Cardiac muscle cell (in vitro differentiated cells and primary cell): ENCODE results near the gene HOXC11. TPM values are rescaled to one million over a fixed set of nuclear protein-coding genes. Genes with fewer than 3 reads are reported as not detected.
A peak's percentile ranks its signal among the peaks of the same experiment; 100 is the strongest.

Source experiments
- DNase-seq, 2 donors: peaks; one replicate each; pipeline versions ENCODE4 v3.0.0 to v3.0.0-alpha.2; 2010 to 2017; ENCODE audit warnings: low read depth in 1 of 2, low spot score in 1 of 2
- H3K27ac ChIP-seq: fragments of 200-600 bp; sonication (generic); 2 replicates; pipeline ENCODE4 v1.5.1; 2016
- H3K27me3 ChIP-seq: fragments of 200-600 bp; sonication (generic); 2 replicates; pipeline ENCODE4 v1.6.0; 2016; ENCODE audit warnings: control low read depth
- H3K36me3 ChIP-seq: fragments of 200-600 bp; sonication (generic); 2 replicates; pipeline ENCODE4 v1.5.1; 2016; ENCODE audit warnings: control low read depth
- H3K4me1 ChIP-seq: fragments of 200-600 bp; sonication (generic); 2 replicates; pipeline ENCODE4 v1.8.1; 2017; ENCODE audit warnings: low read depth, mild to moderate bottlenecking, mixed run types
- H3K4me3 ChIP-seq: fragments of 200-600 bp; sonication (generic); 2 replicates; pipeline ENCODE4 v1.5.1; 2016; ENCODE audit warnings: mild to moderate bottlenecking
- H3K9me3 ChIP-seq: fragments of 200-600 bp; sonication (generic); 2 replicates; pipeline ENCODE4 v1.5.1; 2017; ENCODE audit warnings: low read depth, mild to moderate bottlenecking, control low read depth
- CTCF ChIP-seq: IDR thresholded peaks from 2 replicates; pipeline ENCODE4 v1.5.1; 2012; ENCODE audit warnings: low read depth, mild to moderate bottlenecking, low read length
- polyA plus RNA-seq: library from polyadenylated mRNA; unstranded; fragments of >200 nt; fragmentation: Nextera tagmentation; extraction: Ambion mirVana; gene quantifications from 2 replicates; pipeline ENCODE4 v1.2.1, GENCODE V29; 2016
- total RNA-seq: library from RNA; depleted of rRNA; stranded (reverse); fragments of >200 nt; gene quantifications from 2 replicates; pipeline ENCODE4 v1.2.3, GENCODE V29; 2016

Gene HOXC11
- total and polyA plus RNA-seq, 2 experiments from 2014 or later = not detected

- H3K9me3 ChIP-seq = no peaks in the 10 kb centered on the region
- no peak overlapping the region for H3K4me3 ChIP-seq
- no peak for TF ChIP-seq CTCF
- no peak overlapping the region for H3K27ac ChIP-seq
- DNase-seq = no peak
- peaks cover 100% of the 10 kb centered on the region for H3K27me3 ChIP-seq
- H3K36me3 ChIP-seq = no peaks in the 10 kb centered on the region
- H3K4me1 ChIP-seq = no peaks in the 10 kb centered on the region
Observed at GRCh38 chr12:53993162-53994008, 20.5 kb downstream of the HOXC11 start.

GRCh38 chr12:53994009-53994263, 21.0 kb downstream of the HOXC11 start:
- Histone ChIP-seq H3K4me3 (no peak overlapping the region), H3K9me3 (no peaks in the 10 kb centered on the region), H3K27ac (no peak overlapping the region), H3K36me3 (no peaks in the 10 kb centered on the region), H3K4me1 (no peaks in the 10 kb centered on the region), H3K27me3 (peaks cover 100% of the 10 kb centered on the region)
- DNase-seq = no peak
- no peak for TF ChIP-seq CTCF

DNA sequence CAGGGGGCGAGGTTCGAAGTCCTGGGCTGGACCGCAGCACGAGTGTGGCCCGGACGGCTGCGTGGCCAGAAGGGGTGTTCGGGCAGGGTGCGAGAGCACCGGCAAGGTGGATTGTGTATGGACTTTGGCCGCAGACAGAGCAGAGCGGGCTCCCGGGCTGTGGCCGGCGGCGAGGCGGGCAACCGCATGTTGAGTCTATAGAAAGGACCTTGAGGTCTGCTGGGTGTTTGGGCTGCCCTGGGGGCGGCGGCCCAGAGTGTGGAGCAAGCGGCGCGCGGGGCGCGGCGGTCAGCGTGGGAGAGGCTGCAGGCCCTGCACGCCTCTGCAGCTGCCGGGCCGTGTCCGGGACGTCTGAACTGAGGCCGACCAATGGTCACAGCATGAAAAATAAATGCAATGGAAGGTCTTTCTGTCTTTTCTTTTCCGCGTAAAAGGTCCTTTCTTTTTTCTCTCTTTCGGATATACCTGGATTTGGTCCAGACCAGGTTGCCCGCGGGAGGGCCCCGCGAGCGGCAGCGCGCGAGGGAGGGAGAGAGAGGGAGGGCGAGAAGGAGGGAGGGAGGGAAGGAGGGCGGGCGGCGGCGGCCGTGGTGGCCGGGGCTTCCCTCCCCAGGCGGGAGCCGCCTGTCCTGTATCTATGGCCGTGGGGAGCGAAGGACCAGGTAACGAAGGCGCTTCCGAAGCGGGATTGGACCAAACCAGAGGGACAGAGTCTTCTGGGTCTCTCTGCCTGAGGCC, 21.5 kb downstream of the HOXC11 start:
- H3K4me1 ChIP-seq = no peaks in the 10 kb centered on the region
- no peaks in the 10 kb centered on the region for H3K36me3 ChIP-seq
- H3K27me3 ChIP-seq = peaks cover 100% of the 10 kb centered on the region
- no peaks in the 10 kb centered on the region for H3K9me3 ChIP-seq
- no peak for TF ChIP-seq CTCF
- H3K4me3 ChIP-seq = no peak overlapping the region
- DNase-seq = no peak
- no peak overlapping the region for H3K27ac ChIP-seq

- Histone ChIP-seq H3K4me3 (no peak overlapping the region), H3K9me3 (no peaks in the 10 kb centered on the region), H3K27me3 (peaks cover 100% of the 10 kb centered on the region), H3K27ac (no peak overlapping the region), H3K36me3 (no peaks in the 10 kb centered on the region), H3K4me1 (no peaks in the 10 kb centered on the region)
- no peak for DNase-seq
- no peak for TF ChIP-seq CTCF
Observed at GRCh38 chr12:53995002-53995377, 22.1 kb downstream of the HOXC11 start.

- H3K36me3 ChIP-seq = no peaks in the 10 kb centered on the region
- no peaks in the 10 kb centered on the region for H3K9me3 ChIP-seq
- TF ChIP-seq CTCF = no peak
- peak overlapping the region; percentile 6 for H3K4me3 ChIP-seq
- peaks cover 100% of the 10 kb centered on the region for H3K27me3 ChIP-seq
- no peak overlapping the region for H3K27ac ChIP-seq
- no peak for DNase-seq
- H3K4me1 ChIP-seq = no peaks in the 10 kb centered on the region
Observed at GRCh38 chr12:53995378-53996239, 22.7 kb downstream of the HOXC11 start.
